ENCODE measurements around the gene KCP.
"Not testable (repeated sequence)": the region's sequence is repeated elsewhere in the genome, so short reads cannot be mapped to it uniquely, and the experiment has no call there.

The KCP gene

DNA sequence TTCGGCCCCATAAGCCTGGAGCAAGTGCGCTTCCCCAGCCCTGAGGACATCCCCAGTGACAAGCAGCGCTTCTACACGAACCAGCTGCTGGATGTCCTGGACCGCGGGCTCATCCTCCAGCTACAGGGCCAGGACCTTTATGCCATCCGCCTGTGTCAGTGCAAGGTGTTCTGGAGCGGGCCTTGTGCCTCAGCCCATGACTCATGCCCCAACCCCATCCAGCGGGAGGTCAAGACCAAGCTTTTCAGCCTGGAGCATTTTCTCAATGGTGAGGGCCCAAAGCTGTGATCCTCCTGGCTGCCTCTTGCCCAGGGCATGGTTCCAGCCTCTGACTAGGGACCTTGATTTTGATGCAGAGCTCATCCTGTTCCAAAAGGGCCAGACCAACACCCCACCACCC lies 37.3 kb upstream of the KCP start:
- no peak; the same call in 1 of the 2 replicates for TF ChIP-seq POLR2AphosphoS5 (IDR thresholded peaks at IDR 0.05; ENCODE audit: borderline replicate concordance, low read depth, low read length)
- no peak for TF ChIP-seq EZH2 (IDR thresholded peaks at IDR 0.05)
- TF ChIP-seq FOXP2 (optimal IDR thresholded peaks at IDR 0.05; ENCODE audit: control extremely low read depth, extremely low read length, insufficient read depth): no peak
- Histone ChIP-seq H3K9me3 (ENCODE audit: low read depth, low read length) (no peaks in the 10 kb centered on the region), H3K27ac (no peak overlapping the region), H3K4me3 (no peak overlapping the region), H3K9ac (ENCODE audit: insufficient read length) (no peak overlapping the region), H3K36me3 (ENCODE audit: insufficient read depth, low read length) (peaks cover 8% of the 10 kb centered on the region)
- no peak for DNase-seq (ENCODE audit: low read depth, low spot score)

DNA sequence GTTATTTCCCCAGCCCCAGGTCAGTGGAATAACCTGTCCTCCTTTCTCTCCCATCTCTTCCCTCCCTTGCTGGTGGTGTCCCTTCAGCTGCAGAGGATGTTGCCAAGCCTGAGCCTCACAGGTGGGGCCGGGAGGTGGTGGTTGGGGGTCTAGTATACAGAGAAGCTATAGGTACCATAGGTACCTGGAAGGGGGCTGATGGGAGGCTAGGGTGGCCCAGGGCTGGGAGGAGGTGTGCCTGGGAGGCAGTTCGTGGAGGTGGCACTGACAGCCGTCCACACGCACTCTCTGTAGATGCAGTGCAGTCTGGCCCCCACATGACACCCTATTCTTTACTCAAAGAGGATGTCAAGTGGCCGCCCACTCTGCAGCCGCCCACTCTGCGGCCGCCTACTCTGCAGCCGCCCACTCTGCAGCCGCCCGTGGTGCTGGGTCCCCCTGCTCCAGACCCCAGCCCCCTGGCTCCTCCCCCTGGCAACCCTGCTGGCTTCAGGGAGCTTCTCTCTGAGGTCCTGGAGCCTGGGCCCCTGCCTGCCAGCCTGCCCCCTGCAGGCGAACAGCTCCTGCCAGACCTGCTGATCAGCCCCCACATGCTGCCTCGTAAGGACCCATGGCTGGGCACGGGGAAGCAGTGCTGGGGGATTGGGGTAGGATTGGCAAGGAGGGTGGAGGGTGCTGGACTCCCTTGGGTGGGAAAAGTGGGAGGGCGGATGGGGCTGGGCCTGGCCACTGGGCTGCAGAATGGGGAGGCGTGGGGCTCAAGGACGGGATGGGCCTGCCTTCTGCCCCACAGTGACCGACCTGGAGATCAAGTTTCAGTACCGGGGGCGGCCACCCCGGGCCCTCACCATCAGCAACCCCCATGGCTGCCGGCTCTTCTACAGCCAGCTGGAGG lies 36.7 kb upstream of the KCP start:
- Histone ChIP-seq H3K9ac (ENCODE audit: insufficient read length) (no peak overlapping the region), H3K9me3 (ENCODE audit: low read depth, low read length) (no peaks in the 10 kb centered on the region), H3K4me3 (no peak overlapping the region), H3K36me3 (ENCODE audit: insufficient read depth, low read length) (peaks cover under 1% of the 10 kb centered on the region), H3K27ac (no peak overlapping the region)
- DNase-seq (ENCODE audit: low read depth, low spot score): no peak
- no peak for TF ChIP-seq POLR2AphosphoS5 (IDR thresholded peaks at IDR 0.05; ENCODE audit: borderline replicate concordance, low read depth, low read length)
- no peak for TF ChIP-seq EZH2 (IDR thresholded peaks at IDR 0.05)
- no peak for TF ChIP-seq FOXP2 (optimal IDR thresholded peaks at IDR 0.05; ENCODE audit: control extremely low read depth, extremely low read length, insufficient read depth)

DNA sequence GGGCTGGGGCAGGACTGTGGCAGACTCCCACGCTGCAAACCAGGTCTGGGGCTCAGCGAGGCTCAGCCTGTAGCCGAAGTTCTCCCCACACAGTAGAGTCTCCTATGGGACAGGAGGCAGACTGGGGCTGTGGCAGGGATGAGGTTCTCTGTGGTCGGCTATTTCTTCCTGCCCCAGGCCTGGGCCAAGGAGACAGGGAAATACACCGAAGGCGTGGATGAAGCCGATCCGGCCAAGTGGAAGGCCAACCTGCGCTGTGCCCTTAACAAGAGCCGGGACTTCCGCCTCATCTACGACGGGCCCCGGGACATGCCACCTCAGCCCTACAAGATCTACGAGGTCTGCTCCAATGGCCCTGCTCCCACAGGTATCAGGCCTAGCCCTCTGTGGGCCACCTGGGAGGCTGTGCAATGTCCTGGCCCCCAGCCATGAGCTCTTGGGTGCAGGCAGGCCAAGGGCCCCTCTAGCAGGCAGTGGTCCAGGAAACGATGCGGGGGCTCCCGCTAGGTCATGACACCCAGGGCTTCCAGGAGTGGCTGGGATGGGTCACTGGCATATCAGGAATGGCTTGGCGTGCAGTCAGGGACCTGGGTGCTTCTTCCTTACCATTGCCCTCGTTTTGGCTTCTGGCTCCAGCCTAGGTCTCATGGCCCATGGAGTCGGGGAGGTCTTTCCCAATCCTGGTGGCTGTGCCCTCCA lies 35.3 kb upstream of the KCP start:
- Histone ChIP-seq H3K4me3 (no peak overlapping the region), H3K9ac (ENCODE audit: insufficient read length) (no peak overlapping the region), H3K27ac (no peak overlapping the region), H3K36me3 (ENCODE audit: insufficient read depth, low read length) (no peaks in the 10 kb centered on the region), H3K9me3 (ENCODE audit: low read depth, low read length) (no peaks in the 10 kb centered on the region)
- no peak for DNase-seq (ENCODE audit: low read depth, low spot score)
- TF ChIP-seq POLR2AphosphoS5 (IDR thresholded peaks at IDR 0.05; ENCODE audit: borderline replicate concordance, low read depth, low read length): no peak
- no peak for TF ChIP-seq FOXP2 (optimal IDR thresholded peaks at IDR 0.05; ENCODE audit: control extremely low read depth, extremely low read length, insufficient read depth)
- TF ChIP-seq EZH2 (IDR thresholded peaks at IDR 0.05): no peak

DNA sequence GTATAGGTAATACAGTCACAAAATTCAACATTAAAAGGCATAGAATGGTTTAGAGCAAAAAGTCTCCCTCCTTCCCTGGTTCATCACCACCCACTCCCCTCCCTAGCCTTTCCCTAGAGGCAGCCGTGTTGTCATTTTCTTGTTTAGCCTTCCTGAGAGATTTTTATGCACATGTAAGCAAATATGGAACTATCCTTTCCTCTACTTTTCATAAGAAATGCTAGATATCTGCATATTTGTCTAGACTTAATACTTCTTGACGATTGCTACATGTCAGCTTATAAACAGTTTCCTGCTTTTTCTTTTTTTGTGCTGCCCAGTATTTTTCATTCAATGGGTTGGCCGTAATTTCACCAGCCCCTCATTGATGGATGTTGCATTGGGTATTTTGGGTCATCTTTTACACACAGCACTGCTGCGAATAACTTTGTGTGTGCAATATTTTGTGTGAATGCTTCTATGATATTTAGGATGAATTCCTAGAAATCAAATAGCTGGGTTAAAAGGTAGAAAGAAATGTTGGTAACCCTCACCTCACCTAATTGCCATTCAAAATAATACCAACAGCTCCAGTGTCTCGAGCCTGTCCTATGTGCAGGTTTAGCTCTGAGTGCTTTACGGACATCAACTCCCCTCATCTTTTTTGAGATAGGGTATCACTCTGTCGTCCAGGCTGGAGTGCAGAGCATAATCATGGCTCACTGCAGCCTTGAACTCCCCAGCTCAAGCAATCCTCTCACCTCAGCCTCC lies 34.2 kb upstream of the KCP start:
- no peak for TF ChIP-seq POLR2AphosphoS5 (IDR thresholded peaks at IDR 0.05; ENCODE audit: borderline replicate concordance, low read depth, low read length)
- no peak for TF ChIP-seq FOXP2 (optimal IDR thresholded peaks at IDR 0.05; ENCODE audit: control extremely low read depth, extremely low read length, insufficient read depth)
- no peak for TF ChIP-seq EZH2 (IDR thresholded peaks at IDR 0.05)
- Histone ChIP-seq H3K36me3 (ENCODE audit: insufficient read depth, low read length) (no peaks in the 10 kb centered on the region), H3K27ac (no peak overlapping the region), H3K9ac (ENCODE audit: insufficient read length) (no peak overlapping the region), H3K9me3 (ENCODE audit: low read depth, low read length) (no peaks in the 10 kb centered on the region), H3K4me3 (no peak overlapping the region)
- DNase-seq (ENCODE audit: low read depth, low spot score): no peak

DNA sequence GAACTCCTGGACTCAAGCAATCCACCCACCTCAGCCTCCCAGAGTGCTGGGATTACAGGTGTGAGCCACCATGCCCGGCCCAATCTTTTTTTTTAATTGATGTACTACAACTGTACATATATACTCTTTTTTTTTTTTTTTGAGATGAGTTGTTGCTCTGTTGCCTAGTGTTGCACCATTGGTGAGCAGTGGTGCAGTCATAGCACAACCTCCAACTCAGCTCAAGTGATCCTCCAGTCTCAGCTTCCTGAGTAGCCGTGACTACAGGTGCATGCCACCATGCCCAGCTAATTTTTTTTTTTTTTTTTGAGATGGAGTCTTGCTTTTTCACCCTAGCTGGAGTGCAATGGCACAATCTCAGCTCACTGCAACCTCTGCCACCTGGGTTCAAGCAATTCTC lies 32.7 kb upstream of the KCP start:
- not testable (repeated sequence) for H3K9me3 ChIP-seq (ENCODE audit: low read depth, low read length); H3K4me3 ChIP-seq; H3K9ac ChIP-seq (ENCODE audit: insufficient read length); DNase-seq (ENCODE audit: low read depth, low spot score); H3K36me3 ChIP-seq (ENCODE audit: insufficient read depth, low read length); H3K27ac ChIP-seq

DNA sequence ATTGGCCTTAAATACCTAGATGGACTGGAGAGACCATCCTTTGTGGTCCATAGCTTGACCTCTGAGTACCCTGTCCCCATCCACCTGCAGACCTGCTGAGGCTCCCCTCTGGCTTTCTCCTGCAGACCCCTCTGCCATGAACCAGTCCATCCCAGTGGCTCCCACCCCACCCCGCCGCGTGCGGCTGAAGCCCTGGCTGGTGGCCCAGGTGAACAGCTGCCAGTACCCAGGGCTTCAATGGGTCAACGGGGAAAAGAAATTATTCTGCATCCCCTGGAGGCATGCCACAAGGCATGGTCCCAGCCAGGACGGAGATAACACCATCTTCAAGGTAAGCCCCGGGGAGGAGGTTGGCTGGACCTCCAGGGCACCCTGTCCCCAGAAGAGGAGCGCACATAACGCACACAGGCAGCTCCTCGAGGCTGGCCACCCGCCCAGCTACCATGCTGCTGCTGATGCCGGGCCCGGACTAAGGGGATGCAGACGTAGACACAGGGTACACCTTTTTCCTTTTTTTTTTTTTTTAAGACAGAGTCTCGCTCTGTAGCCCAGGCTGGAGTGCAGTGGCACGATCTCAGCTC lies 31.5 kb upstream of the KCP start:
- Histone ChIP-seq H3K9me3 (ENCODE audit: low read depth, low read length) (no peaks in the 10 kb centered on the region), H3K36me3 (ENCODE audit: insufficient read depth, low read length) (no peaks in the 10 kb centered on the region), H3K4me3 (no peak overlapping the region), H3K27ac (no peak overlapping the region), H3K9ac (ENCODE audit: insufficient read length) (no peak overlapping the region)
- TF ChIP-seq EZH2 (IDR thresholded peaks at IDR 0.05) (no peak), FOXP2 (optimal IDR thresholded peaks at IDR 0.05; ENCODE audit: control extremely low read depth, extremely low read length, insufficient read depth) (no peak), POLR2AphosphoS5 (IDR thresholded peaks at IDR 0.05; ENCODE audit: borderline replicate concordance, low read depth, low read length) (no peak)
- no peak for DNase-seq (ENCODE audit: low read depth, low spot score)

DNA sequence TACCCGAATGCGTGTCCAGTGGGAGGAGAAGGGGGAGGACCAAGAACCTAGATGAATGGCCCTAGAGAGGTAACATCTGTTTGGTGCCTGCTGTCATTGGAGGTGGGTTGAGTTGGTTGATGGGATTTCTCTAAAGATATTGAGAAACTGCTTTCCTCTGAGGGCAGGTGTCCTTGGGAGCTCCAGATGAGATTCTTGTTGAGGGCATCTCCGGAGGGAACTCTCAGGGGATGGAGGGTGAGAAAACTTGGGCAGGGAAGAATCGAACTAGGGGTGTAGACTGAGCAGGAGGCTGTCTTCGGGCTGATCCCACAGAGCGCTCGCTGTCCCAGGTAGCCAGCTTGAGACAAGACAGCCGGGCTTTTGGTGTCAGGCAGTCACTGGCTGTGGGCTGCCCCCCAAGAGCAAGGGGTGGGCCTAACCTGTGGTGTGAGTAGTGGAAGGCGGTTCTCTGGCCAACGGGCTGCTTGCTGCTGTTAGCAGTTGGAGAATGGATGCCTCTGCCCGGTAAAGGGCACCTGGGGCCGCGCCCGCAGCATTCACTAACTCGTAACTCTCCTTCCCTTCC lies 30.9 kb upstream of the KCP start:
- Histone ChIP-seq H3K4me3 (no peak overlapping the region), H3K36me3 (ENCODE audit: insufficient read depth, low read length) (no peaks in the 10 kb centered on the region), H3K9me3 (ENCODE audit: low read depth, low read length) (no peaks in the 10 kb centered on the region), H3K27ac (no peak overlapping the region), H3K9ac (ENCODE audit: insufficient read length) (no peak overlapping the region)
- no peak for DNase-seq (ENCODE audit: low read depth, low spot score)
- TF ChIP-seq POLR2AphosphoS5 (IDR thresholded peaks at IDR 0.05; ENCODE audit: borderline replicate concordance, low read depth, low read length) (no peak), EZH2 (IDR thresholded peaks at IDR 0.05) (no peak), FOXP2 (optimal IDR thresholded peaks at IDR 0.05; ENCODE audit: control extremely low read depth, extremely low read length, insufficient read depth) (no peak)
